Measurements from ENCODE around the gene IL1RAPL2.

GRCh38 chrX:104684077-104684476 is 118.1 kb downstream of the IL1RAPL2 start:
- TF ChIP-seq YY1 (IDR thresholded peaks at IDR 0.05; ENCODE audit: low read depth) (no peak), RAD21 (IDR thresholded peaks at IDR 0.05; ENCODE audit: low read depth) (no peak), CEBPB (IDR thresholded peaks at IDR 0.05) (no peak), MAX (IDR thresholded peaks at IDR 0.05) (no peak), EGR1 (IDR thresholded peaks at IDR 0.05) (no peak), TCF12 (IDR thresholded peaks at IDR 0.05; ENCODE audit: low read depth) (no peak), TAF1 (IDR thresholded peaks at IDR 0.05; ENCODE audit: low read depth) (no peak), EP300 (IDR thresholded peaks at IDR 0.05; ENCODE audit: borderline replicate concordance) (no peak), ZBTB7A (IDR thresholded peaks at IDR 0.05; ENCODE audit: low read depth) (no peak), CREB1 (IDR thresholded peaks at IDR 0.05; ENCODE audit: low read depth) (no peak), REST (IDR thresholded peaks at IDR 0.05; ENCODE audit: low read depth) (no peak)
